H1 (cell line): ENCODE results near the gene PTPRD. TPM values are rescaled to one million over a fixed set of nuclear protein-coding genes. Genes with fewer than 3 reads are reported as not detected.

Experiments
- CTCF ChIA-PET: fragments of 300-600 bp; sonication (Branson Sonifier 250); formaldehyde crosslinking; loops from one replicate; lab custom pipeline; 2021; ENCODE audit not compliant: partially characterized antibody; lab: Charles Lee
- POLR2A ChIA-PET: fragments of 300-600 bp; sonication (Branson Sonifier 250); formaldehyde crosslinking; loops from one replicate; lab custom pipeline; 2021; ENCODE audit warnings: inconsistent platforms; ENCODE audit not compliant: partially characterized antibody; lab: Charles Lee
- DNase-seq, 2 experiments: peaks; one replicate each; pipeline versions ENCODE4 v3.0.0 to v3.0.0-alpha.2; 2010 to 2022; ENCODE audit warnings: low spot score in 2 of 2, low read depth in 1 of 2, mixed read lengths in 1 of 2
- FAIRE-seq: peaks from 2 replicates; lab custom pipeline; 2011; peaks lifted over from hg19 to GRCh38; lab: Jason Lieb, UNC
- H2AFZ ChIP-seq: 2 replicates; pipeline ENCODE4 v1.8.1; 2012; ENCODE audit warnings: low read length, inconsistent platforms
- H2AK5ac ChIP-seq: 2 replicates; pipeline ENCODE4 v1.6.1; 2013; ENCODE audit warnings: low read depth, low read length
- H2BK120ac ChIP-seq: replicated peaks from 2 replicates; pipeline ENCODE3; 2013; ENCODE audit warnings: low read depth, low read length, inconsistent platforms
- H2BK12ac ChIP-seq: 2 replicates; pipeline ENCODE4 v1.6.1; 2013; ENCODE audit warnings: low read depth, low read length
- H2BK15ac ChIP-seq: 2 replicates; pipeline ENCODE4 v1.6.1; 2013; ENCODE audit warnings: low read length
- H2BK20ac ChIP-seq: 2 replicates; pipeline ENCODE4 v1.6.1; 2013; ENCODE audit warnings: low read length
- H2BK5ac ChIP-seq: 2 replicates; pipeline ENCODE4 v1.6.1; 2013; ENCODE audit warnings: low read depth, low read length
- H3K14ac ChIP-seq: 2 replicates; pipeline ENCODE4 v1.6.1; 2013; ENCODE audit warnings: inconsistent platforms; ENCODE audit not compliant: insufficient read length
- H3K18ac ChIP-seq: 2 replicates; pipeline ENCODE4 v1.6.1; 2013; ENCODE audit warnings: low read length; ENCODE audit errors: extremely low read depth
- H3K23ac ChIP-seq: 2 replicates; pipeline ENCODE4 v1.6.1; 2013; ENCODE audit warnings: inconsistent platforms; ENCODE audit not compliant: insufficient read length
- H3K23me2 ChIP-seq: 2 replicates; pipeline ENCODE4 v1.6.1; 2013; ENCODE audit warnings: low read depth, low read length
- H3K27ac ChIP-seq: 2 replicates; pipeline ENCODE4 v1.6.1; 2011; ENCODE audit warnings: low read depth, low read length, inconsistent platforms
- H3K27me3 ChIP-seq, 4 experiments: replicated peaks in 1 of 4; 1 replicate in 1 of 4; 2 replicates in 3 of 4; pipeline versions ENCODE4 v1.6.1 to v1.8.1; 2011 to 2013; ENCODE audit warnings: low read length in 3 of 4, mild to moderate bottlenecking in 3 of 4, inconsistent platforms in 2 of 4, mixed read lengths in 2 of 4, moderate library complexity in 1 of 4; ENCODE audit not compliant: control insufficient read depth in 3 of 4, insufficient read depth in 3 of 4; ENCODE audit errors: extremely low read depth in 1 of 4
- H3K36me3 ChIP-seq, 4 experiments: 2 replicates each; pipeline versions ENCODE4 v1.6.1 to v1.8.1; 2011 to 2013; ENCODE audit warnings: mild to moderate bottlenecking in 4 of 4, low read length in 3 of 4, moderate library complexity in 2 of 4, control low read depth in 1 of 4, inconsistent platforms in 1 of 4; ENCODE audit not compliant: insufficient read depth in 4 of 4, control insufficient read depth in 2 of 4
- H3K4ac ChIP-seq: replicated peaks from 2 replicates; pipeline ENCODE3; 2013; ENCODE audit warnings: low read length, low read depth, mixed read lengths, inconsistent platforms; ENCODE audit not compliant: insufficient read length
- H3K4me1 ChIP-seq, 4 experiments: replicated peaks in 1 of 4; 1 replicate in 1 of 4; 2 replicates in 3 of 4; pipeline versions ENCODE4 v1.6.1 to v1.8.1; 2011 to 2013; ENCODE audit warnings: low read length in 3 of 4, inconsistent platforms in 2 of 4, mixed read lengths in 1 of 4; ENCODE audit not compliant: insufficient read depth in 4 of 4, control insufficient read depth in 3 of 4
- H3K4me2 ChIP-seq, 2 experiments: 2 replicates each; pipeline versions ENCODE4 v1.6.1 to v1.8.1; 2011 to 2013; ENCODE audit warnings: low read depth in 2 of 2, low read length in 2 of 2, control low read depth in 1 of 2, inconsistent platforms in 1 of 2, mild to moderate bottlenecking in 1 of 2; ENCODE audit not compliant: insufficient read depth in 1 of 2
- H3K4me3 ChIP-seq, 4 experiments: fragments of 200-600, 300-600 bp in 1 of 4; sonication (generic), shearing (Covaris generic), sonication (Bioruptor Twin) in 1 of 4; 2 replicates each; pipeline versions ENCODE4 v1.5.1 to v1.8.1; 2011 to 2016; ENCODE audit warnings: low read length in 4 of 4, low read depth in 3 of 4, control low read depth in 2 of 4, inconsistent platforms in 2 of 4, mild to moderate bottlenecking in 2 of 4, mixed read lengths in 1 of 4, moderate library complexity in 1 of 4; ENCODE audit not compliant: insufficient read depth in 2 of 4; ENCODE audit errors: extremely low read depth in 1 of 4
- H3K56ac ChIP-seq: replicated peaks from 2 replicates; pipeline ENCODE3; 2013; ENCODE audit warnings: low read depth, mild to moderate bottlenecking, mixed read lengths, low read length, inconsistent platforms; ENCODE audit not compliant: insufficient read length
- H3K79me1 ChIP-seq: 2 replicates; pipeline ENCODE4 v1.6.1; 2013; ENCODE audit warnings: low read depth, low read length, control low read depth
- H3K79me2 ChIP-seq, 2 experiments: 2 replicates each; pipeline versions ENCODE4 v1.6.1 to v1.8.1; 2012 to 2013; ENCODE audit warnings: low read length in 2 of 2, mild to moderate bottlenecking in 2 of 2, inconsistent platforms in 1 of 2; ENCODE audit not compliant: insufficient read depth in 2 of 2, control insufficient read depth in 1 of 2
- H3K9ac ChIP-seq, 4 experiments: replicated peaks in 1 of 4; 1 replicate in 1 of 4; 2 replicates in 3 of 4; pipeline versions ENCODE4 v1.6.1 to v1.8.1; 2011 to 2013; ENCODE audit warnings: low read depth in 3 of 4, low read length in 3 of 4, control low read depth in 2 of 4, mild to moderate bottlenecking in 2 of 4, moderate library complexity in 2 of 4, inconsistent platforms in 1 of 4; ENCODE audit errors: extremely low read depth in 1 of 4
- H3K9me3 ChIP-seq, 2 experiments: 2 replicates each; pipeline versions ENCODE4 v1.6.1 to v1.8.1; 2012 to 2013; ENCODE audit warnings: mild to moderate bottlenecking in 2 of 2, moderate library complexity in 2 of 2, control low read depth in 1 of 2, inconsistent platforms in 1 of 2, low read depth in 1 of 2, low read length in 1 of 2, mixed read lengths in 1 of 2; ENCODE audit not compliant: insufficient read depth in 2 of 2
- H4K20me1 ChIP-seq, 2 experiments: replicated peaks in 1 of 2; 2 replicates each; pipeline versions ENCODE3 to v1.8.1; 2011 to 2013; ENCODE audit warnings: inconsistent platforms in 2 of 2, low read length in 2 of 2, mild to moderate bottlenecking in 1 of 2; ENCODE audit not compliant: insufficient read depth in 2 of 2, control insufficient read depth in 1 of 2
- H4K5ac ChIP-seq: 2 replicates; pipeline ENCODE4 v1.6.1; 2013; ENCODE audit warnings: low read length, low read depth, mixed read lengths, inconsistent platforms; ENCODE audit not compliant: insufficient read length
- H4K8ac ChIP-seq: 2 replicates; pipeline ENCODE4 v1.8.0; 2013; ENCODE audit warnings: mild to moderate bottlenecking, moderate library complexity, low read length, inconsistent platforms; ENCODE audit not compliant: insufficient read depth; ENCODE audit errors: extremely low read depth
- H4K91ac ChIP-seq: replicated peaks from 2 replicates; pipeline ENCODE3; 2013; ENCODE audit warnings: low read length, mixed read lengths, inconsistent platforms; ENCODE audit not compliant: insufficient read length
- ATF3 ChIP-seq: IDR thresholded peaks from 2 replicates; pipeline ENCODE4 v1.6.1; 2011; ENCODE audit warnings: low read depth, mild to moderate bottlenecking, low read length; ENCODE audit not compliant: insufficient read depth
- HDAC6 ChIP-seq: IDR thresholded peaks from one replicate; pipeline ENCODE4 v1.7.1; 2012; ENCODE audit warnings: low read depth, mild to moderate bottlenecking, inconsistent platforms, low read length, moderate library complexity
- SP1 ChIP-seq: IDR thresholded peaks from 2 replicates; pipeline ENCODE4 v1.6.1; 2011; ENCODE audit warnings: low read depth, low read length
- USF2 ChIP-seq: IDR thresholded peaks from 2 replicates; pipeline ENCODE4 v1.6.1; 2011; ENCODE audit warnings: low read length, improper control_type of control experiment
- ZNF274 ChIP-seq: IDR thresholded peaks from 2 replicates; pipeline ENCODE4 v1.7.0; 2012; ENCODE audit warnings: low read length, borderline replicate concordance; ENCODE audit errors: extremely low read depth
- WGBS, 2 experiments: shearing (Covaris generic) in 1 of 2; methylation state at CpG; one replicate each; pipeline versions ENCODE4 v1.1.6 to v1.1.7; 2013 to 2015; ENCODE audit warnings: low lambda C conversion rate in 2 of 2, mixed read lengths in 2 of 2, inconsistent platforms in 1 of 2, low coverage in 1 of 2, missing lambda C conversion rate in 1 of 2; ENCODE audit not compliant: insufficient replicate concordance in 2 of 2, insufficient coverage in 1 of 2, insufficient read length in 1 of 2; ENCODE audit errors: extremely low coverage in 1 of 2, missing lambda C conversion rate in 1 of 2; 5-methylcytosine and 5-hydroxymethylcytosine counted together
- polyA plus RNA-seq, 7 experiments: library from polyadenylated mRNA; depleted of rRNA in 3 of 7; stranded (reverse) in 5 of 7; unstranded in 2 of 7; fragments of >200 nt in 5 of 7; fragments of 200-250 nt in 2 of 7; gene quantifications; 1 replicate in 5 of 7; 2 replicates in 1 of 7; 4 replicates in 1 of 7; pipeline versions ENCODE4 v1.2.1 to v1.2.3, GENCODE V29; 2011 to 2013; ENCODE audit warnings: missing spikeins in 2 of 7, mixed read lengths in 2 of 7
- total RNA-seq: library from RNA; stranded (reverse); fragmentation: NEBNext Ultra II Directional; extraction: Animal tissue kit (Norgen Biotek cat#: 25700); gene quantifications from 2 replicates; pipeline ENCODE4 v1.2.1, GENCODE V29; 2021

PTPRD gene
- total and polyA plus RNA-seq, 2 of the 8 experiments (the other 6 are each of a cell fraction or from before 2014, with no cell fraction given), result 17.2 to 77.0 TPM

GRCh38 chr9:8287970-8288369 lies 2324.8 kb downstream of the PTPRD start:
- Histone ChIP-seq H3K4me2 (no peak overlapping the region), H4K91ac (no peak overlapping the region), H3K36me3 (no peaks in the 10 kb centered on the region), H2BK15ac (no peak overlapping the region), H2BK120ac (no peak overlapping the region), H3K23ac (no peak overlapping the region), H3K79me2 (no peaks in the 10 kb centered on the region), H2BK12ac (no peak overlapping the region), H3K4me3 (no peak overlapping the region), H4K5ac (no peak overlapping the region), H2BK5ac (no peak overlapping the region), H3K23me2 (no peaks in the 10 kb centered on the region), H3K4ac (no peak overlapping the region), H3K4me1 (no peaks in the 10 kb centered on the region), H2AK5ac (no peak overlapping the region), H4K8ac (no peak overlapping the region), H3K27me3 (no peaks in the 10 kb centered on the region), H4K20me1 (no peaks in the 10 kb centered on the region), H2BK20ac (no peak overlapping the region), H3K14ac (no peak overlapping the region), H3K9me3 (no peaks in the 10 kb centered on the region), H3K56ac (no peak overlapping the region), H3K18ac (no peak overlapping the region), H2AFZ (no peak overlapping the region), H3K27ac (no peak overlapping the region), H3K9ac (no peak overlapping the region), H3K79me1 (no peaks in the 10 kb centered on the region)
- DNase-seq, result no peak
- ChIA-PET POLR2A (no interaction called here), CTCF (interaction anchor here (1.3 kb wide), 1 partner anchor 9 kb away, joined by 3 read pairs; no protein-coding TSS in a partner anchor)
- no peak for FAIRE-seq
- TF ChIP-seq ZNF274, result no peak
- TF ChIP-seq USF2, result no peak
- TF ChIP-seq SP1, result no peak
- no peak for TF ChIP-seq HDAC6
- TF ChIP-seq ATF3, result no peak
- WGBS, 2 experiments, result 63% methylated on average over 2 of the region's 2 CpGs; no CpG with 5 or more reads in 1 of the 2 experiments
